Measurements from ENCODE around the gene DDX41. TPM values are rescaled to one million over a fixed set of nuclear protein-coding genes. Genes with fewer than 3 reads are reported as not detected.

Gene DDX41
- total and polyA plus RNA-seq, 2 donors (not counting 3 experiments of a cell fraction or from before 2014, with no cell fraction given), result 103 to 118 TPM

DNA sequence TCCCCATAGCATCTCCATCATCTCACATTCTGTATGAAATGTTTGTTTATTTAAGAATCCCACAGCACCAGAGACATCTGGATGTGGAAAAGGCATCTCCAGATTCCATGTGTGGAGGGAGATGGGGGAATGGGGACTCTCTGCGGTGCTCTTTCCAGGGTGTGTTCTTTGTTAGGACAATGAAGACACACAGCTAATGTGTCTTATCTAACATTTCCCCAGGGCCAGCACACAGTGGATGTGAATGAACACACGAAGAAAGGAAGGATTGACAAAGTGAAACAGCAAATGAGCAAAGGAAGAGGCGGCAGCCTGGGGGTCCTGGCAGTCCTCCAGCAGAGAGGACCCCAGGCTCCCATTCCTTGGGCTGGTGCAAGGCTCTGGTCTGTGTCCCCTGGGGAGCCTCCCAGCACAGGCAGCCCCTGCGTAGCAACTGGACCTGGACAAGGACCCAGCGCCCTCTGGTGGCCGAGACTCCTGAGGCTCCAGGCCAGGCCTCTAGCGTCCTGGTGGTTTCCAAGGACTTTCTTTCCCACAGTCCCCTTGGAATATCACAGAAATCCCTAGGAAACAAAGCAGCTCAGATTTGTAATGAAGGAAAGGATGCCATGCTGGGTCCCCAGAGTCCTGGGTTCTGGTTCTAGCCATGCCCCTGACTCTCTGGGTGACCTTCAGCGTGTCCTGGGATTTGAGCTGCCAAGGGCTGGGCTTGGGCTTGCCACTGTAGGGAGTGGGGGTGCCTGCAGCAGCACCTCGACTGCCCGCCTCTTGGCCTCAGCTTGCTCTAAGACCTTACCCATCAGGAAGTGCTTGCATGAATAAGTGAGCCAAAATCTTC, 15.9 kb downstream of the DDX41 start:
- no peak overlapping the region for H3K4me3 ChIP-seq (replicated peaks in 1 of 3; ENCODE audit: insufficient read depth in 1 of 3, low read depth in 1 of 3, low read length in 3 of 3)
- H3K4me1 ChIP-seq (ENCODE audit: control insufficient read depth, extremely low read depth, insufficient read depth, low read length), result peaks cover 12% of the 10 kb centered on the region
- no TSS peak for BruUV-seq (replicated peaks)
- intact Hi-C loops (cut with micrococcal nuclease) (loop anchor here (1.0 to 2.0 kb wide), 5 partner anchors 10 to 386 kb away; no protein-coding TSS in a partner anchor), dilution Hi-C loops (cut with MboI; ENCODE audit: extremely low pct_ligation_motif_present, low sequenced_read_pairs) (no loop called here)
- CTCF ChIA-PET, result interaction anchor here (0.7 to 4.8 kb wide), 23 partner anchors 9 to 192 kb away, joined by 3 to 58 read pairs (median 3); partner anchors contain the start of genes DDX41 and DOK3
- peaks cover 7% of the 10 kb centered on the region for H3K79me2 ChIP-seq (ENCODE audit: control insufficient read depth, insufficient read depth, low read length)
- H3K27me3 ChIP-seq (ENCODE audit: control insufficient read depth in 2 of 2, insufficient read depth in 2 of 2, low read length in 2 of 2), result no peaks in the 10 kb centered on the region
- no peaks in the 10 kb centered on the region for H3K9me1 ChIP-seq (replicated peaks; ENCODE audit: control insufficient read depth, extremely low read depth, insufficient read depth, low read length)
- DNase-seq (ENCODE audit: low read depth, low spot score), result peak; percentile 78
- H3K27ac ChIP-seq (ENCODE audit: insufficient read depth, low read depth, low read length), result no peak overlapping the region
- H3K36me3 ChIP-seq (ENCODE audit: control insufficient read depth in 2 of 2, extremely low read depth in 1 of 2, insufficient read depth in 2 of 2, low read length in 2 of 2), result peaks cover 0 to 3% of the 10 kb centered on the region in 2 experiments
- no peak overlapping the region for H2AFZ ChIP-seq (ENCODE audit: low read depth, low read length)
- H3K9ac ChIP-seq (replicated peaks; ENCODE audit: extremely low read depth, insufficient read depth, low read length), result no peak overlapping the region
- no peak overlapping the region for H3K4me2 ChIP-seq (ENCODE audit: insufficient read depth, low read length)
- no peaks in the 10 kb centered on the region for H3K9me3 ChIP-seq (replicated peaks; ENCODE audit: control insufficient read depth, insufficient read depth, low read length)
- FAIRE-seq, result peak; percentile 89
- POLR2A ChIA-PET, result interaction anchor here (0.5 kb wide), 1 partner anchor 21 kb away, joined by 5 read pairs; no protein-coding TSS in a partner anchor
- no peaks in the 10 kb centered on the region for H4K20me1 ChIP-seq (replicated peaks; ENCODE audit: control insufficient read depth, extremely low read depth, insufficient read depth, low read length)
- peak; percentile 17 for TF ChIP-seq POLR2AphosphoS5 (IDR thresholded peaks at IDR 0.05; ENCODE audit: insufficient read depth, low read depth, low read length)
- no peak for TF ChIP-seq JUN (IDR thresholded peaks at IDR 0.05; ENCODE audit: borderline replicate concordance, insufficient read depth, insufficient read length, low read depth)
- TF ChIP-seq, protein P1, sequence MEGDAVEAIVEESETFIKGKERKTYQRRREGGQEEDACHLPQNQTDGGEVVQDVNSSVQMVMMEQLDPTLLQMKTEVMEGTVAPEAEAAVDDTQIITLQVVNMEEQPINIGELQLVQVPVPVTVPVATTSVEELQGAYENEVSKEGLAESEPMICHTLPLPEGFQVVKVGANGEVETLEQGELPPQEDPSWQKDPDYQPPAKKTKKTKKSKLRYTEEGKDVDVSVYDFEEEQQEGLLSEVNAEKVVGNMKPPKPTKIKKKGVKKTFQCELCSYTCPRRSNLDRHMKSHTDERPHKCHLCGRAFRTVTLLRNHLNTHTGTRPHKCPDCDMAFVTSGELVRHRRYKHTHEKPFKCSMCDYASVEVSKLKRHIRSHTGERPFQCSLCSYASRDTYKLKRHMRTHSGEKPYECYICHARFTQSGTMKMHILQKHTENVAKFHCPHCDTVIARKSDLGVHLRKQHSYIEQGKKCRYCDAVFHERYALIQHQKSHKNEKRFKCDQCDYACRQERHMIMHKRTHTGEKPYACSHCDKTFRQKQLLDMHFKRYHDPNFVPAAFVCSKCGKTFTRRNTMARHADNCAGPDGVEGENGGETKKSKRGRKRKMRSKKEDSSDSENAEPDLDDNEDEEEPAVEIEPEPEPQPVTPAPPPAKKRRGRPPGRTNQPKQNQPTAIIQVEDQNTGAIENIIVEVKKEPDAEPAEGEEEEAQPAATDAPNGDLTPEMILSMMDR (IDR thresholded peaks at IDR 0.05; ENCODE audit: extremely low read depth in 1 of 2, insufficient read depth in 1 of 2, low read depth in 1 of 2, low read length in 2 of 2), result peak; percentile 97 to 98

Data from endothelial cell of umbilical vein (primary cell).